Panc1 (cell line): ENCODE data around the gene KLF9. TPM values are rescaled to one million over a fixed set of nuclear protein-coding genes. Genes with fewer than 3 reads are reported as not detected.

ENCODE experiments used
- ATAC-seq: fragments of 200-7000 bp; cut with Tn5 transposase; 2 replicates; pipeline ENCODE4 v1.9.1; 2020; ENCODE audit warnings: mild to moderate bottlenecking, moderate library complexity
- BruUV-seq: library from RNA; stranded (reverse); fragments of 400-500 nt; replicated peaks from 2 replicates; lab custom pipeline; 2021; lab: Mats Ljungman, UMichigan
- CTCF ChIA-PET: fragments of 300-600 bp; sonication (Branson Sonifier 250); formaldehyde crosslinking; loops from one replicate; lab custom pipeline; 2022; ENCODE audit warnings: antibody characterized with exemption; lab: Charles Lee
- POLR2A ChIA-PET: fragments of 300-600 bp; sonication (Branson Sonifier 250); formaldehyde crosslinking; loops from one replicate; lab custom pipeline; 2022; ENCODE audit warnings: antibody characterized with exemption; lab: Charles Lee
- DNase-seq: peaks from one replicate; pipeline ENCODE4 v3.0.0-alpha.2; 2010; ENCODE audit warnings: low read depth, low spot score
- H3K27ac ChIP-seq: 2 replicates; pipeline ENCODE4 v1.5.1; 2011; ENCODE audit warnings: mild to moderate bottlenecking, low read length, inconsistent platforms
- H3K27me3 ChIP-seq: fragments of 200-500 bp; sonication (Bioruptor generic); 2 replicates; pipeline ENCODE4 v1.6.0; 2014; ENCODE audit warnings: low read length, inconsistent platforms; ENCODE audit not compliant: control insufficient read depth, insufficient read depth
- H3K36me3 ChIP-seq: fragments of 200-500 bp; sonication (Bioruptor generic); 2 replicates; pipeline ENCODE4 v1.5.1; 2014; ENCODE audit warnings: inconsistent platforms, mild to moderate bottlenecking, low read length, moderate library complexity; ENCODE audit not compliant: control insufficient read depth, insufficient read depth
- H3K4me1 ChIP-seq: 2 replicates; pipeline ENCODE4 v1.5.1; 2011; ENCODE audit warnings: inconsistent platforms, mild to moderate bottlenecking, low read length, moderate library complexity; ENCODE audit not compliant: control insufficient read depth, insufficient read depth
- H3K4me3 ChIP-seq, 2 experiments: 2 replicates each; pipeline ENCODE4 v1.5.1; 2011 to 2012; ENCODE audit warnings: low read depth in 2 of 2, low read length in 2 of 2, mild to moderate bottlenecking in 2 of 2, inconsistent platforms in 1 of 2, moderate library complexity in 1 of 2
- H3K9me3 ChIP-seq: fragments of 200-500 bp; sonication (Bioruptor generic); 2 replicates; pipeline ENCODE4 v1.5.1; 2014; ENCODE audit warnings: low read depth, mild to moderate bottlenecking, inconsistent platforms, low read length, moderate library complexity; ENCODE audit not compliant: control insufficient read depth, insufficient read depth
- POLR2AphosphoS5 ChIP-seq: IDR thresholded peaks from 2 replicates; pipeline ENCODE4 v1.6.1; 2012; ENCODE audit warnings: mild to moderate bottlenecking, low read depth, low read length, moderate library complexity
- REST ChIP-seq, 2 experiments: IDR thresholded peaks; 2 replicates each; pipeline ENCODE4 v1.6.1; 2011 to 2012; ENCODE audit warnings: low read depth in 2 of 2, control low read depth in 1 of 2, low read length in 1 of 2, mild to moderate bottlenecking in 1 of 2, moderate library complexity in 1 of 2; ENCODE audit not compliant: insufficient read depth in 1 of 2
- SIN3A ChIP-seq: IDR thresholded peaks from 2 replicates; pipeline ENCODE4 v1.6.1; 2012; ENCODE audit warnings: low read depth, mild to moderate bottlenecking, low read length, moderate library complexity, borderline replicate concordance; ENCODE audit not compliant: insufficient read depth
- TCF7L2 ChIP-seq: IDR thresholded peaks from 2 replicates; pipeline ENCODE4 v1.6.1; 2011; ENCODE audit warnings: mild to moderate bottlenecking, low read depth, low read length, inconsistent platforms
- in situ Hi-C: cut with HindIII; loops from 2 replicates; pipeline ENCODE4 v1.10.0; 2016; ENCODE audit warnings: low sequenced_read_pairs, low pct_unique_long_range_greater_than_20kb
- intact Hi-C: fragments of 100-400 bp; cut with micrococcal nuclease; formaldehyde crosslinking; loops from one replicate; pipeline ENCODE4 v1.10.0; 2022; ENCODE audit not compliant: unreplicated experiment
- total RNA-seq: library from RNA; stranded (reverse); gene quantifications from one replicate; pipeline ENCODE4 v1.2.1, GENCODE V29; 2021; ENCODE audit not compliant: unreplicated experiment
- TF ChIP-seq, protein P1 (sequence below): fragments of 450-650 bp; IDR thresholded peaks from 2 replicates; pipeline ENCODE4 v1.5.1; 2017; ENCODE audit warnings: mild to moderate bottlenecking

The KLF9 gene
- total RNA-seq, 1 experiment from 2014 or later = 0.95 TPM

DNA sequence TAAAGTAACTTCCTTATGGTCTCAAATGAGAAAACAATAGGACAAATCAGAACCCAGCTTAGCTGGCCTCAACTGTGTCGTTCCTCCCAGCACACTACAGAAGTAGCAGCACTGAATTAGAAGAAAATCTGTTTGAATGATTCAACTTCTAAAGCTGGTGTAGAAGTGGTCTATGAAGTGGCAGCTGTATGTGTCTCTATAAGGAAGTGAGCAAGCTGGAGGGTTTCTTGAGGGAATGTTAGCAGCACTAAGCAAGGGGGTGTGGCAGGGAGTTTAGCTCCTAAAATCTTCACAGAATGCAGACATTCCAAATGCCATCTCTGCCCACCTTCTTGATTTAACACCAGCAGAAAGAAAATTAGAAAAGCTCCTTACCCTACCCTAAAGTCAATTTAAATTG is 4.1 kb downstream of the KLF9 start:
- ChIA-PET CTCF (no interaction called here), POLR2A (no interaction called here)
- intact Hi-C loops = loop anchor here (5.0 kb wide), 1 partner anchor 63 kb away; no protein-coding TSS in a partner anchor
- TF ChIP-seq SIN3A = no peak
- no peak for TF ChIP-seq REST (IDR thresholded peaks at IDR 0.05; ENCODE audit: insufficient read depth in 1 of 2, low read depth in 2 of 2, low read length in 1 of 2)
- no peak for TF ChIP-seq TCF7L2
- no peak for TF ChIP-seq POLR2AphosphoS5
- TF ChIP-seq, protein P1, sequence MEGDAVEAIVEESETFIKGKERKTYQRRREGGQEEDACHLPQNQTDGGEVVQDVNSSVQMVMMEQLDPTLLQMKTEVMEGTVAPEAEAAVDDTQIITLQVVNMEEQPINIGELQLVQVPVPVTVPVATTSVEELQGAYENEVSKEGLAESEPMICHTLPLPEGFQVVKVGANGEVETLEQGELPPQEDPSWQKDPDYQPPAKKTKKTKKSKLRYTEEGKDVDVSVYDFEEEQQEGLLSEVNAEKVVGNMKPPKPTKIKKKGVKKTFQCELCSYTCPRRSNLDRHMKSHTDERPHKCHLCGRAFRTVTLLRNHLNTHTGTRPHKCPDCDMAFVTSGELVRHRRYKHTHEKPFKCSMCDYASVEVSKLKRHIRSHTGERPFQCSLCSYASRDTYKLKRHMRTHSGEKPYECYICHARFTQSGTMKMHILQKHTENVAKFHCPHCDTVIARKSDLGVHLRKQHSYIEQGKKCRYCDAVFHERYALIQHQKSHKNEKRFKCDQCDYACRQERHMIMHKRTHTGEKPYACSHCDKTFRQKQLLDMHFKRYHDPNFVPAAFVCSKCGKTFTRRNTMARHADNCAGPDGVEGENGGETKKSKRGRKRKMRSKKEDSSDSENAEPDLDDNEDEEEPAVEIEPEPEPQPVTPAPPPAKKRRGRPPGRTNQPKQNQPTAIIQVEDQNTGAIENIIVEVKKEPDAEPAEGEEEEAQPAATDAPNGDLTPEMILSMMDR = no peak
- H3K4me1 ChIP-seq = 0 out of 2 replicates have a peak, but pooled peaks cover 3% of the 10 kb centered on the region
- H3K27ac ChIP-seq = peak overlapping the region; percentile 71; the same call in 1 of the 2 replicates
- no peaks in the 10 kb centered on the region; the same call in 1 of the 2 replicates for H3K36me3 ChIP-seq
- H3K27me3 ChIP-seq = no peaks in the 10 kb centered on the region
- in situ Hi-C loops = no loop called here
- H3K4me3 ChIP-seq = no peak overlapping the region
- BruUV-seq = no TSS peak
- ATAC-seq (no peak), DNase-seq (no peak)
- H3K9me3 ChIP-seq = no peaks in the 10 kb centered on the region

GRCh38 chr9:70409800-70410199 is 4.7 kb downstream of the KLF9 start:
- H3K36me3 ChIP-seq = no peaks in the 10 kb centered on the region; the same call in 1 of the 2 replicates
- POLR2A ChIA-PET = no interaction called here
- TF ChIP-seq POLR2AphosphoS5 (no peak), SIN3A (no peak), TCF7L2 (no peak), REST (IDR thresholded peaks at IDR 0.05; ENCODE audit: insufficient read depth in 1 of 2, low read depth in 2 of 2, low read length in 1 of 2) (no peak)
- TF ChIP-seq, protein P1 = no peak
- no TSS peak for BruUV-seq
- no peak overlapping the region for H3K27ac ChIP-seq
- ATAC-seq (no peak), DNase-seq (no peak)
- in situ Hi-C loops = no loop called here
- intact Hi-C loops = loop anchor here (5.0 kb wide), 1 partner anchor 62 kb away; no protein-coding TSS in a partner anchor
- no peak overlapping the region for H3K4me3 ChIP-seq
- CTCF ChIA-PET = no interaction called here
- no peaks in the 10 kb centered on the region for H3K27me3 ChIP-seq
- no peaks in the 10 kb centered on the region for H3K9me3 ChIP-seq
- 0 out of 2 replicates have a peak, but pooled peaks cover 3% of the 10 kb centered on the region for H3K4me1 ChIP-seq
